ENCODE data around the gene KRT3.

Gene KRT3

DNA sequence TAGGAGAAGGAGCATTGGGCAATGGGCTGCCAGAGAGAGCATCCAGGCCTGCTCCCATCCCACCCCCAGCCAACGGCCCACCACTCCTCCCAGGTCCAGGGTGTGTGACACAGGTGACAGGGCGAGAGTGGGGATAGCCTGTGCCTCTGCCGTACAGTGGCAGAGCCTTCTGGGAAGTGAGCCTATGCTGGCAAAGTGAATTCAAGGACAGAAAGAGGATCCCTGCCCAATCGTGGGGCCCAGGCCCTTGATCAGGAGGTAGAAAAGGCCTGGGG is 38.7 kb upstream of the KRT3 start:
- H3K36me3 ChIP-seq (ENCODE audit: control insufficient read depth in 2 of 2, insufficient read depth in 2 of 2, low read length in 2 of 2) = no peaks in the 10 kb centered on the region
- H3K9ac ChIP-seq (ENCODE audit: low read length in 2 of 2) = no peak overlapping the region
- no peak overlapping the region for H3K27ac ChIP-seq (ENCODE audit: low read length)
- no peaks in the 10 kb centered on the region for H3K9me3 ChIP-seq (ENCODE audit: control insufficient read depth in 2 of 2, low read length in 2 of 2)
- H3K27me3 ChIP-seq (ENCODE audit: control insufficient read depth in 1 of 2, insufficient read depth in 2 of 2, low read length in 2 of 2) = peaks cover 0 to 15% of the 10 kb centered on the region in 2 donors
- H3K4me1 ChIP-seq (ENCODE audit: control insufficient read depth, insufficient read depth, low read length) = no peaks in the 10 kb centered on the region
- no peak overlapping the region for H3K4me3 ChIP-seq (ENCODE audit: low read length in 2 of 2)

- no peak within 1 kb of the TSS for H3K4me3 ChIP-seq (ENCODE audit: low read length in 2 of 2)
- H3K9ac ChIP-seq (ENCODE audit: low read length in 2 of 2) = no peak within 1 kb of the TSS
- peaks cover 0 to 15% of the 10 kb centered on the region in 2 donors for H3K27me3 ChIP-seq (ENCODE audit: control insufficient read depth in 1 of 2, insufficient read depth in 2 of 2, low read length in 2 of 2)
- no peaks in the 10 kb centered on the region for H3K4me1 ChIP-seq (ENCODE audit: control insufficient read depth, insufficient read depth, low read length)
- no peaks in the 10 kb centered on the region for H3K36me3 ChIP-seq (ENCODE audit: control insufficient read depth in 2 of 2, insufficient read depth in 2 of 2, low read length in 2 of 2)
- no peaks in the 10 kb centered on the region for H3K9me3 ChIP-seq (ENCODE audit: control insufficient read depth in 2 of 2, low read length in 2 of 2)
- H3K27ac ChIP-seq (ENCODE audit: low read length) = no peak within 1 kb of the TSS
These were observed 38.2 kb upstream of the KRT3 start, which contains the start of gene KRT79 for GRCh38 chr12:52833922-52834726. Gene KRT79, minus strand, starts transcription at chr12:52834311. Its CDS starts 51 bp downstream, at chr12:52834260.

GRCh38 chr12:52832985-52833905 is 37.3 kb upstream of the KRT3 start:
- H3K27me3 ChIP-seq (ENCODE audit: control insufficient read depth in 1 of 2, insufficient read depth in 2 of 2, low read length in 2 of 2) = peaks cover 0 to 15% of the 10 kb centered on the region in 2 donors
- no peak overlapping the region for H3K27ac ChIP-seq (ENCODE audit: low read length)
- H3K9ac ChIP-seq (ENCODE audit: low read length in 2 of 2) = no peak overlapping the region
- no peaks in the 10 kb centered on the region for H3K9me3 ChIP-seq (ENCODE audit: control insufficient read depth in 2 of 2, low read length in 2 of 2)
- no peaks in the 10 kb centered on the region for H3K4me1 ChIP-seq (ENCODE audit: control insufficient read depth, insufficient read depth, low read length)
- no peaks in the 10 kb centered on the region for H3K36me3 ChIP-seq (ENCODE audit: control insufficient read depth in 2 of 2, insufficient read depth in 2 of 2, low read length in 2 of 2)
- no peak overlapping the region for H3K4me3 ChIP-seq (ENCODE audit: low read length in 2 of 2)

- H3K9ac ChIP-seq (ENCODE audit: low read length in 2 of 2) = no peak overlapping the region
- no peaks in the 10 kb centered on the region for H3K4me1 ChIP-seq (ENCODE audit: control insufficient read depth, insufficient read depth, low read length)
- no peak overlapping the region for H3K4me3 ChIP-seq (ENCODE audit: low read length in 2 of 2)
- H3K27ac ChIP-seq (ENCODE audit: low read length) = no peak overlapping the region
- no peaks in the 10 kb centered on the region for H3K9me3 ChIP-seq (ENCODE audit: control insufficient read depth in 2 of 2, low read length in 2 of 2)
- no peaks in the 10 kb centered on the region for H3K36me3 ChIP-seq (ENCODE audit: control insufficient read depth in 2 of 2, insufficient read depth in 2 of 2, low read length in 2 of 2)
- peaks cover 0 to 11% of the 10 kb centered on the region in 2 donors for H3K27me3 ChIP-seq (ENCODE audit: control insufficient read depth in 1 of 2, insufficient read depth in 2 of 2, low read length in 2 of 2)
These were observed 36.5 kb upstream of the KRT3 start for GRCh38 chr12:52832451-52832850.

GRCh38 chr12:52831251-52831650 is 35.3 kb upstream of the KRT3 start:
- H3K27ac ChIP-seq (ENCODE audit: low read length) = no peak overlapping the region
- H3K27me3 ChIP-seq (ENCODE audit: control insufficient read depth in 1 of 2, insufficient read depth in 2 of 2, low read length in 2 of 2) = peaks cover 0 to 2% of the 10 kb centered on the region in 2 donors
- no peaks in the 10 kb centered on the region for H3K9me3 ChIP-seq (ENCODE audit: control insufficient read depth in 2 of 2, low read length in 2 of 2)
- no peaks in the 10 kb centered on the region for H3K36me3 ChIP-seq (ENCODE audit: control insufficient read depth in 2 of 2, insufficient read depth in 2 of 2, low read length in 2 of 2)
- no peak overlapping the region for H3K4me3 ChIP-seq (ENCODE audit: low read length in 2 of 2)
- H3K9ac ChIP-seq (ENCODE audit: low read length in 2 of 2) = no peak overlapping the region
- H3K4me1 ChIP-seq (ENCODE audit: control insufficient read depth, insufficient read depth, low read length) = no peaks in the 10 kb centered on the region

- Histone ChIP-seq H3K4me3 (ENCODE audit: low read length in 2 of 2) (no peak overlapping the region), H3K36me3 (ENCODE audit: control insufficient read depth in 2 of 2, insufficient read depth in 2 of 2, low read length in 2 of 2) (no peaks in the 10 kb centered on the region), H3K9me3 (ENCODE audit: control insufficient read depth in 2 of 2, low read length in 2 of 2) (no peaks in the 10 kb centered on the region), H3K27ac (ENCODE audit: low read length) (no peak overlapping the region), H3K27me3 (ENCODE audit: control insufficient read depth in 1 of 2, insufficient read depth in 2 of 2, low read length in 2 of 2) (no peaks in the 10 kb centered on the region), H3K9ac (ENCODE audit: low read length in 2 of 2) (no peak overlapping the region), H3K4me1 (ENCODE audit: control insufficient read depth, insufficient read depth, low read length) (no peaks in the 10 kb centered on the region)
These were observed 34.3 kb upstream of the KRT3 start for GRCh38 chr12:52829986-52830770.

- Histone ChIP-seq H3K9ac (ENCODE audit: low read length in 2 of 2) (no peak overlapping the region), H3K4me1 (ENCODE audit: control insufficient read depth, insufficient read depth, low read length) (no peaks in the 10 kb centered on the region), H3K27ac (ENCODE audit: low read length) (no peak overlapping the region), H3K27me3 (ENCODE audit: control insufficient read depth in 1 of 2, insufficient read depth in 2 of 2, low read length in 2 of 2) (no peaks in the 10 kb centered on the region), H3K36me3 (ENCODE audit: control insufficient read depth in 2 of 2, insufficient read depth in 2 of 2, low read length in 2 of 2) (no peaks in the 10 kb centered on the region), H3K4me3 (ENCODE audit: low read length in 2 of 2) (no peak overlapping the region), H3K9me3 (ENCODE audit: control insufficient read depth in 2 of 2, low read length in 2 of 2) (no peaks in the 10 kb centered on the region)
These were observed 32.7 kb upstream of the KRT3 start for GRCh38 chr12:52828591-52829021.

GRCh38 chr12:52828156-52828555 is 32.2 kb upstream of the KRT3 start:
- no peak overlapping the region for H3K27ac ChIP-seq (ENCODE audit: low read length)
- no peaks in the 10 kb centered on the region for H3K27me3 ChIP-seq (ENCODE audit: control insufficient read depth in 1 of 2, insufficient read depth in 2 of 2, low read length in 2 of 2)
- H3K36me3 ChIP-seq (ENCODE audit: control insufficient read depth in 2 of 2, insufficient read depth in 2 of 2, low read length in 2 of 2) = no peaks in the 10 kb centered on the region
- H3K4me1 ChIP-seq (ENCODE audit: control insufficient read depth, insufficient read depth, low read length) = no peaks in the 10 kb centered on the region
- H3K9me3 ChIP-seq (ENCODE audit: control insufficient read depth in 2 of 2, low read length in 2 of 2) = no peaks in the 10 kb centered on the region
- H3K4me3 ChIP-seq (ENCODE audit: low read length in 2 of 2) = no peak overlapping the region
- H3K9ac ChIP-seq (ENCODE audit: low read length in 2 of 2) = no peak overlapping the region

- Histone ChIP-seq H3K27me3 (ENCODE audit: control insufficient read depth in 1 of 2, insufficient read depth in 2 of 2, low read length in 2 of 2) (no peaks in the 10 kb centered on the region), H3K36me3 (ENCODE audit: control insufficient read depth in 2 of 2, insufficient read depth in 2 of 2, low read length in 2 of 2) (no peaks in the 10 kb centered on the region), H3K27ac (ENCODE audit: low read length) (no peak overlapping the region), H3K4me1 (ENCODE audit: control insufficient read depth, insufficient read depth, low read length) (no peaks in the 10 kb centered on the region), H3K9ac (ENCODE audit: low read length in 2 of 2) (no peak overlapping the region), H3K4me3 (ENCODE audit: low read length in 2 of 2) (no peak overlapping the region), H3K9me3 (ENCODE audit: control insufficient read depth in 2 of 2, low read length in 2 of 2) (no peaks in the 10 kb centered on the region)
These were observed 31.7 kb upstream of the KRT3 start for GRCh38 chr12:52827499-52828090.
